ENCODE measurements around the gene SMIM24. TPM values are rescaled to one million over a fixed set of nuclear protein-coding genes. Genes with fewer than 3 reads are reported as not detected.

The SMIM24 gene
- total RNA-seq, 4 donors from 2014 or later = 18.7 to 100 (median 85.5) TPM

GRCh38 chr19:3479834-3480215 lies 500 bp downstream of the SMIM24 start:
- Histone ChIP-seq H3K27ac (peak overlapping the region in 3 of 4 donors; percentile 9 to 57 (median 39)), H3K9me3 (no peaks in the 10 kb centered on the region), H3K4me1 (peaks cover 0 to 24% (median 15%) of the 10 kb centered on the region in 4 donors), H3K36me3 (no peaks in the 10 kb centered on the region), H3K4me3 (peak overlapping the region in 3 of 4 donors; percentile 4 to 21 (median 19)), H3K27me3 (peaks cover 20% of the 10 kb centered on the region)
- TF ChIP-seq EP300 (IDR thresholded peaks at IDR 0.05; ENCODE audit: low read depth) = no peak
- TF ChIP-seq POLR2A (IDR thresholded peaks at IDR 0.05) = no peak
- TF ChIP-seq CTCF (IDR thresholded peaks at IDR 0.05) = no peak
- TF ChIP-seq POLR2AphosphoS5 (IDR thresholded peaks at IDR 0.05) = no peak
- DNase-seq = no peak
- intact Hi-C loops (cut with DNase I; ENCODE audit: low total_unique reads) = no loop called here
- WGBS, 2 donors (ENCODE audit: low coverage in 1 of 2) = 11 to 32% methylated on average over 8 of the region's 9 CpGs
- in situ Hi-C loops (cut with MboI; ENCODE audit: low pct_ligation_motif_present in 1 of 4, low pct_unique_long_range_greater_than_20kb in 1 of 4, low sequenced_read_pairs in 3 of 4) = loop anchor here in 3 of 4 donors (10.0 kb wide), 2 partner anchors 155 to 175 kb away; no protein-coding TSS in a partner anchor

- Histone ChIP-seq H3K4me1 (peaks cover 3 to 29% (median 17%) of the 10 kb centered on the region in 4 donors), H3K27me3 (peaks cover 20% of the 10 kb centered on the region), H3K36me3 (no peaks in the 10 kb centered on the region), H3K4me3 (no peak overlapping the region), H3K9me3 (no peaks in the 10 kb centered on the region), H3K27ac (no peak overlapping the region)
- intact Hi-C loops (cut with DNase I; ENCODE audit: low total_unique reads) (no loop called here), in situ Hi-C loops (cut with MboI; ENCODE audit: low pct_ligation_motif_present in 1 of 4, low pct_unique_long_range_greater_than_20kb in 1 of 4, low sequenced_read_pairs in 3 of 4) (loop anchor here in 2 of 4 donors (10.0 kb wide), 1 partner anchor 155 kb away; no protein-coding TSS in a partner anchor)
- DNase-seq = peak; percentile 37
- WGBS, 2 donors (ENCODE audit: low coverage in 1 of 2) = 27 to 34% methylated on average over 6 to 7 of the region's 7 CpGs
- no peak for TF ChIP-seq POLR2AphosphoS5 (IDR thresholded peaks at IDR 0.05)
- no peak for TF ChIP-seq EP300 (IDR thresholded peaks at IDR 0.05; ENCODE audit: low read depth)
- TF ChIP-seq POLR2A (IDR thresholded peaks at IDR 0.05) = no peak
- no peak for TF ChIP-seq CTCF (IDR thresholded peaks at IDR 0.05)
These were observed 1.0 kb downstream of the SMIM24 start for GRCh38 chr19:3479177-3479833.

- intact Hi-C loops (cut with DNase I; ENCODE audit: low total_unique reads) (no loop called here), in situ Hi-C loops (cut with MboI; ENCODE audit: low pct_ligation_motif_present in 1 of 4, low pct_unique_long_range_greater_than_20kb in 1 of 4, low sequenced_read_pairs in 3 of 4) (loop anchor here in 2 of 4 donors (10.0 kb wide), 1 partner anchor 154 kb away; no protein-coding TSS in a partner anchor)
- Histone ChIP-seq H3K36me3 (no peaks in the 10 kb centered on the region), H3K27ac (no peak overlapping the region), H3K27me3 (peaks cover 20% of the 10 kb centered on the region), H3K9me3 (no peaks in the 10 kb centered on the region), H3K4me1 (peaks cover 3 to 31% (median 22%) of the 10 kb centered on the region in 4 donors), H3K4me3 (no peak overlapping the region)
- TF ChIP-seq POLR2A (IDR thresholded peaks at IDR 0.05) = no peak
- no peak for TF ChIP-seq POLR2AphosphoS5 (IDR thresholded peaks at IDR 0.05)
- WGBS, 2 donors (ENCODE audit: low coverage in 1 of 2) = 51 to 59% methylated on average over 9 to 26 of the region's 27 CpGs
- no peak for DNase-seq
These were observed 1.7 kb downstream of the SMIM24 start for GRCh38 chr19:3478409-3479176.

- WGBS, 2 donors (ENCODE audit: low coverage in 1 of 2) = 90% methylated on average over 2 of the region's 2 CpGs; no CpG with 5 or more reads in 1 of the 2 donors
- Histone ChIP-seq H3K27ac (no peak overlapping the region), H3K4me3 (no peak overlapping the region), H3K9me3 (no peaks in the 10 kb centered on the region), H3K27me3 (peaks cover 18% of the 10 kb centered on the region), H3K36me3 (no peaks in the 10 kb centered on the region), H3K4me1 (peaks cover 3 to 33% (median 24%) of the 10 kb centered on the region in 4 donors)
- in situ Hi-C loops (cut with MboI; ENCODE audit: low pct_ligation_motif_present in 1 of 4, low pct_unique_long_range_greater_than_20kb in 1 of 4, low sequenced_read_pairs in 3 of 4) (loop anchor here in 2 of 4 donors (10.0 kb wide), 1 partner anchor 153 kb away; no protein-coding TSS in a partner anchor), intact Hi-C loops (cut with DNase I; ENCODE audit: low total_unique reads) (no loop called here)
- TF ChIP-seq POLR2AphosphoS5 (IDR thresholded peaks at IDR 0.05) (no peak), POLR2A (IDR thresholded peaks at IDR 0.05) (no peak), CTCF (IDR thresholded peaks at IDR 0.05) (no peak), EP300 (IDR thresholded peaks at IDR 0.05; ENCODE audit: low read depth) (no peak)
- DNase-seq = no peak
These were observed 2.4 kb downstream of the SMIM24 start for GRCh38 chr19:3477951-3478350.

All from transverse colon (tissue), 4 donors.